GM21576 (cell line): ENCODE results near the gene TMEM94.

Source experiments
- ATAC-seq: cut with Tn5 transposase; IDR thresholded peaks from one replicate; pipeline ENCODE4 v1.9.1; 2021; ENCODE audit warnings: mild to moderate bottlenecking, moderate library complexity; ENCODE audit not compliant: unreplicated experiment

Gene TMEM94

DNA sequence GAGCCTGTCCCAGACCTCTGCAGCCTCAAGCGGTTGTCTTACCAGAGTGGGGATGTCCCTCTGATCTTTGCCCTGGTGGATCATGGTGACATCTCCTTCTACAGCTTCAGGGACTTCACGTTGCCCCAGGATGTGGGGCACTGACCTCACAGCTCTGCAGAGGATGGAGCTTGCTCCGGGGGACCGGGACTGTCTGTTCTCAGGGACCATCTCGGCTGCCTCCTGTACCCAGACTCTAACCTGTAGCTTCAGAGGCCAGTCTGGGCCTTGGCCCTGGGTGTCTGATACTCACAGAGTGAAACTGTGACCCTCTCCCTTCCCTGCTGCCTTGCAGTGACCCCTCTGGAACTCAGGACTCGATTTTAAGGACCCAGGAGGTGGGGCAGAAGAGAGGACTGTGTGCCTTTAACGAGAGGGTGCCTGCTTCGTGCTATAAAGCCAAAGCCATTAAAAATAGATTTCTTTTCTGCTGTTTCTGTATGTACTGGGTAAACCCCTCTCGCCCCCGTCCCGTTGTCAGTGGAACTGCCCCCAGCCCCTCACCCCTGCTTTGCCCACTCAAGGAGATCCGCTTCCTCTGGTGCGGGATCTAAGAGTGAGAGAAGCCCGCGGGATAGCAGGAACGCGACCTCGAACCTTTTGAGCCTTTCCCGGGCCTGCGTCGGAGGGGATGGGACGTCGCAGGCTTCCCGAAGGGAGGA, 68.0 kb downstream of the TMEM94 start:
- no peak for ATAC-seq

DNA sequence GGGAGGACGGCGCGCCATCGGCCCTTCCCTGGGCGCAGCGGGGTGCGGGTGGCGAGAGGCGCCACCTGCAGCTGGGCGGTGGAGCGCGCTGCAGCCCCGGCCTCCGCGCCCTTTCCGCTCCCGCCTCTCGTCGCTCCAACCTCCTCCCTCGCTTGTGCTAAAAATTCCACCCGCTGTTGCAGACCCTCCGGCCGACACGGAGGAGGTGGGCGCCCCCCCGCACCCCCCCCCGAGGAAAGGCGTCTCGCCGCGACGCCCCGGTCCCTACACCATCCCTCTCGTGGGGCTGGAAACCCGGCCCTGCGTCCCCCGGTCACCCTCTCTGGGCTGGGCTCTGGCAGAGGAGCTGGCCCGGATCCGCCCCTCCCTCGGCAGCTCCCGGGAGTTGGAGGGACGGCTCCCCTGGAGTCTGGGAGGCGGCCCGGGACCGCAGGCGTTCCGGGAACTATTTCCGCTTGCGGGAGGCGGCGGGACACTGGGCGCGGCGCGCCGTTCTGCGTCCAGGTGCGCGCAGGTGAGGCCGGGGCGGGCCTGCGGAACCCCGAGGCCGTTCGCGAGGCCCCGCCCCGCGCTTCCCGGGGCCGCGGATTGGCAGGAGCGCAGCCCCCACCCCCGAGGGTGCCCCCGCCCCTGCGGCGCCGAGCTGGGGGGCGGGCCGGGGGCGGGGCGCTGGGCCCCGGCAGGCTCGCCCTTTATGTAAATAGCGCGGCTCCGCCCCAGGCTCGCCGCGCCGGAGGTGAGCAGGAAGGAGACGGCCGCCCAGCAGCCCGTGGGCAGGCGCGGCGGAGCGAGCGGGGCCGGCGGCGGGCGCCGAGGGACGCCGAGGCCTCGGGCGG, 68.8 kb downstream of the TMEM94 start, which contains the start of gene LLGL2:
LLGL2 (plus strand) TSS at position 728 of the 836 bp plus-strand sequence. CDS start 17,730 bp downstream, outside the sequence.
- ATAC-seq = peak; percentile 72

DNA sequence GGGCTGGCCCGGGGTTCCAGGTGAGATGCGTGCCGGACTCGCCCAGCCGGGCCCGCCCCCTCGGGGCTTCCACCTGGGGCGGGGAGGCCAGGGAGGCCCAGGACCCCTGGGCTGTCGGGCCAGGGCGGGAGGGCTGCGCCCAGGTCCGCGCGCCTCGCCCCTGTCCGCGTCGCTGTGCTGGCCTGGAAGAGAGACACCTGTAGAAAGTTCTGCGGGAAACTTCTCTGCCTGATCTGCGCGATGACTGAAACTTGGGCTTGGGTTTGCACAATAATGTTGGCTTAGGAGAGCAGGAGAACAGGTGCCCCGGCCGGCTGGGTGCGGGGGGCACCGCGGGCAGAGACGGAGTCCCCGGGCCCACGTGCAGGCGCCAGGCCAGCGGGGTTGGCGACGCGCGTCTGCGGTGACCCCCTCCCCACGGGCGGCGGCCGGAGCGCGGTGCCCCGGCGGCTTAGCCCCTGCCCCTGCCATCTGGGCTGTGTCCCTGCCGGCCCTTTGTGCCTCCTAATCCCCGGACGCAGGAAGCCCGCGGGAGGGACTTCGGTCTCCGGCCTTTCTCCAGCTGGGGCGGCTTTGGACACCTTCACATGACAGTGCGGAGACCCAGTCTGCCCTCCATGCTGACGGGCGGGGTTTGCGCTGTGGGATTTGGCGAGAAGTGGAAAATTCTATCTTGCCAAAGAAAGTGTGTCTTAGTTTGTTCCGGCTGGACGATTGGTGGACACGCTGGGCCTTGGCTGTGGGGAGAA, 69.5 kb downstream of the TMEM94 start:
- ATAC-seq = no peak

DNA sequence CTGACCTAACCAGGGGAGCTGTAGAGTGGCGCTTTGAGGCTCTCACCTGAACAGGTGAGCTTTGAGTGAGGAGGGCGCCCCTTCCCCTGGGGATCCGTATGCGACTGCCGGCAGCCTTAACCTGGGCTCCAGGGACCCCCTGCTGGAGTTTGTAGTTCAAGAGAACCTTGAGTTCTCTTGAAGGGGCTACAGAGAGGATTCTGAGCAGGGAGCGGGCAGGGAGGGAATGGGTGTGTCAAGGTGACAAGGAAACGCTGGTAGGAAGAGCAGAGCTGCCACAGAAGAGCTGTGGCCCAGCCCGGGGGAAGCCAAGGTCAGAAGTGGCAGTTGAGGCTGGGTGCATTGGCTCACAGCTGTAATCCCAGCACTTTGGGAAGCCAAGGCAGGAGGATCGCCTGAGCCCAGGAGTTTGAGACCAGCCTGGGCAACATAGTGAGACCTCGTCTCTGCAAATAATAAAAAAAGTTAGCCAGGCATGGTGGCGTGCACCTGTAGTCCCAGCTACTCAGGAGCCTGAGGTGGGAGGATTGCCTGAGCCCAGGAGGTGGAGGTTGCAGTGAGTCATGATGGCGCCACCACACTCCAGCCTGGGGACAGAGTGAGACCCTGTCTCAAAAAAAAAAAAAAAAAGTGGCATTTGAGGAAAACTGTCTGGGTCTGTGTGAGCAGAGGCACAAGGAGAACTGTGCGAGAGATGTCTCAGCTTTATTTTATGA, 70.3 kb downstream of the TMEM94 start:
- no peak for ATAC-seq

DNA sequence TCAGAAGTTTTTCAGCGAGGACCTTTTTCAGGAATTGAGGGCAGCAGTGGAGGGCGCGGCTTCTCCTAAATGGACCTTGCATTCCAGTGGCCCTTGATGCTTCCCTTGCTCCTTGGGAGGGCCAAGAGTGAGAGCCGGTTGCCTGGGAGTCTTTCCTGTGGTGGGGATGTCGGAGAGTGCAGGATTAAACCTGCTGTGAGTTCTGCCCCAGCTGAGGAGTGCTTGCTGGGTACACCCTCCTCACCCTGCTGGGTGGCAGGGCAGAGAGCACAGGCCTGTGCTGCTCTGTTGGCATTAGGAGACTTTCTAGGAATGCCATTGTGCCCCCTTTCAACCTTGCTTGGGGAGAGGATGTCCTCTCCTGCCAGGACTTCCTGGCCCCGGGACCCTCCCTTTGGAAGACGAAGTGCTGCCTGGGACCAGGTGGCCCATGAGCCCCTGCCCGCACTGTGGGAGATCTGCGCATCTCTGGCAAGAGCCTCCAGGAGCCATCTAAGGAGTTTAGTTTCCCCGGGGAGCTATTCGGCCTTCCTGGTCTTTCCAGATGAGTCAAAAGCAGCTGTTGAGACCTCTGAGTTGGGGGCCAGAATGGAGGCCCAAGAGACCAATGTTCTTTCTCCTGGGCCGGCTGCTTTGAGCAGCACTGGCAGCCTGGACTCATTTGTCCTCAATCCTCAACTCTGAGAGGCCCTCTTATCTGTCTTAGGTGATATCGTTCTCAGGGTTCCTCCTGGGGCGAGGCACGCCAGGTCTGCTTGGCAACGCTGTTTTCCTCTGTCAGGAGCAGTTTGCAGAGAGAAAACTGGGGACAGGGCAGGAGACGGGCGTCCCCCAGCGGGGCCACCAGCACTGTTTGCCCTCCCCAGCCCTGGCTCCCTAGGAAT, 74.6 kb downstream of the TMEM94 start:
- ATAC-seq = no peak

DNA sequence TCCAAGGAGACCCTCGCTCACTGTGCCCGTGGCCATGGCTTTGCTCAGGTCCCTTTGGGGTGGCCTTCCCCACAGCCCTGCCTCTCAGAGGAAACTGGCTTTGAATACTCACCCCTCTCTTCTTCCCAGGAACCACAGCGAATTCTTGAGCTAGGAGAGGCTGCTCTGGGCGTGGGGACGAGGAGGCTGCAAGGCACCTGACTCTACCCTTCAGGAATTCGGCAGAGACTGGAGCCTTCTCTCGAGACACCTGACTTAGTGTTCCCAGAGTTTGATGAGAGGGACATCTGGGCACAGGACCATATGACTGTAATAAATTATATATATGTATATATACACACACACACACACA, 75.3 kb downstream of the TMEM94 start:
- no peak for ATAC-seq

DNA sequence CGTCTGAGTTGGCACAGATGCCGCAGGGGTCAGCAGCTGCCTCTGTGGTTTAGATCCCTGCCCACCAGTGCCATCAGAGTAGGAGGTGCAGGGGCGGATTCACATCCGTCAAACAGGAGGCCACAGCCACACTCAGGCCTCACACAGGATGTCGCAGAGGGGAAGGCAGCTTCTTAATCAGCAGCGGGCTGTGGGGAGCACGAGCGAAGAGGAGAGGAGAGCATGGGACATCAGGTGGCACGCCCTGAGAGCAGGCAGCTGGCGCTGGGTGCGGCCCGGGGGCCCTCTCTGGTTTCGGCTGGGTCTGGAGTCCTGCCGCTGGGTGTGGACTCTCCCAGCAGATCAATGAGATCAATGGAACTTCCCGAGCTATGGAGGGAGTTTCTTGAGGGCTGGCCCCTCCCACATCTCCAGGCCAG, 78.7 kb downstream of the TMEM94 start:
- ATAC-seq = no peak

DNA sequence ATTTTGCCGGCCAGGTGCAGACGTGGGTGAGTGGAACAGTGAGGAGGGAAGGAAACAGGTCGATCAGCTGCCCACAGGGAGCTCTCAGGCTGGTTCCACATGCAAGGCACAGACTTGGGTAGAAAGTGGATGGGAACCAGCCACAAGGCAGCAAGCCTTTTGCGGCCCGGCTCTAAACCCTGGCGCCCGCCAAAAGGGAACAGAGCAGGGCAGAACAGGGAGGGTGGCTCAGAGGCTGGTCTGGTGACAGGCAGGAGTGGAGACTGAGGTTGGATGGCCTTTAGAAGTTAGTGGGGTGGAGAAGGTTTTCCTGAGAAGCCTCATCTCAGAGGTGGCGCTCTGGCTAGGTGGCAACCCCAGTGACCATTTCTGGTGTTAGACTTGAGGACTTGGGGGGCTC, 79.4 kb downstream of the TMEM94 start:
- ATAC-seq = no peak

DNA sequence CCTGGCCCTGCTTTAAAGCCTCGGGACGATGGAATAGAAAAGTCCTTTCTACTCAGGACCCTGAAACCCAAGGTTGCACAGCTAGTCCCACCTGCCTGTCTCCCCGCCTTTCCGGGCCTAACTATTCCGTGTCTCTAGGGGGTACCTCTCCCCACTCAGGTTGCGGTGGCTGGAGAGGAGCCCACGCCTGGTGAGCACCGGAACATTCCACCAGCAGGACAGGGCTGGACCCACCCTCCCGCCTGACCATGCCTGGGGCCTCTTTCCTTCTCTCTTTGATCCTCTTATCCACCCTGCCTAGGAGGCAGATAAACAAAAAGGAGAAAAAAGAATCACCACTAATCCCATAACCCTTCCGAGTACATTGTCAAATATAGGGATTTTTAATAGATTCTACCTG, 79.9 kb downstream of the TMEM94 start:
- no peak for ATAC-seq

DNA sequence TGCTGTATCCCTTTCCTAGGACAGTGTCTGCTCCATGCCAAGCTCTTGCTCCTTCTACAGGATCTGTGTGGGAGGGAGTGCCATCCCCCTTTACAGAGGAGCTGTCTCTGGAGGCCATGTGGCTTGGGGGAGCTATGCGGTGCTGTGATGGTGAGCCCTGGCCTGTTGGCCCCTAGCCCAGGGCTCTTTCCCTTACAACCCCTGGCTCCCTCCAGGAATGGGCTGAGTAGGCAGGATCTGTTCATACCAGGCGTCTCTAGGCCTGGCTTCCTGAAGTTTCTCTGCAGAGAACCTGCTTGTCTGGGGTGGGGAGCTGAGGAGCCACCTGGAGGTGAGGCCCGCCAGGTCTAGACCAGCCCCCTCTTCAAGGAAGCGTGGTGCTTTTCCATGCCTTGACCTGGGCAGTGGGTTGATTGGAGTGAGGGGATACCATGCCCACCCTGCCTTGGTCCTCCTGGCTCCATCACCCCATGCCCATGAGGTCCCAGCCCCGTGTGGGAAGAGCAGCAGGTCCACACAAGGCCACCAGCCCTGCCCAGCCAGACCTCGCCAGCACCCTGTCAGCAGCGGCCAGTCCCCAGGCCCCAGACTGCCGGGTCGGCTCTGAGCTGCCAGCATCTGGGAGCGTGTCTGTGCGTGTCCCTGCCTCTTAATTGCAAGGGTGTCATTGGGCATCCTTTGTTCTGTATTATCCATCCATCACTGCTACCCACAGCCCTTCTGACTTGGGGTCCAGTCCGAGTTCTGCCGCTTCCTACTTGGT, 83.7 kb downstream of the TMEM94 start:
- no peak for ATAC-seq

DNA sequence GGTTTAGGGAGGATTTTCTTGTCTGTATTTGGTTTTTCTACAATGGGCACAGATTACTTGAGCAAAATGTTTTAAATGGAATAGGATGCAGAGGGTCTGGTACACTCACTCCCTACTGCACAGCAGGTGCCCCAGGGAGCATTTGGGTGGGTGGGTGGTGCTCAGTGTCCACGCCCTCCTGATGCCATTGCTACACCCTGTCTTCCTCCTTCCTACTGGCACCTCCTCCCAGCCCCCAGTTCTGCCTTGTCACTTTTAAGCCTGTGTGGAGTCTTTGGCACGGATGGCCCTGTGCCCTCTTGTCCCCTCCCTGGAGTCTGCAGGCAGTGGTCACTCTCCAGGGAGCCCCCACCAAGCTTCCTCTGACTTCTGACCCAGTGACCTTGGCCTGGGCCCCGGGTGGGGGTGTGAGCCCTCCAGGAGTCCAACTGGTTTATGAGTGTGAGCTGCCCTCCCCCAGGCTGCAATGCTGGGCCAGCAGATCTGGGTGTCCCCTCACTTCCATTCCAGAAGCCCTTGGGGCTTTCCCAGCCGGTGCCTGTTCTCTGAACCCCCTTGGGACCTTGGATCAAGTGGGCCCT, 84.6 kb downstream of the TMEM94 start:
- ATAC-seq = no peak

DNA sequence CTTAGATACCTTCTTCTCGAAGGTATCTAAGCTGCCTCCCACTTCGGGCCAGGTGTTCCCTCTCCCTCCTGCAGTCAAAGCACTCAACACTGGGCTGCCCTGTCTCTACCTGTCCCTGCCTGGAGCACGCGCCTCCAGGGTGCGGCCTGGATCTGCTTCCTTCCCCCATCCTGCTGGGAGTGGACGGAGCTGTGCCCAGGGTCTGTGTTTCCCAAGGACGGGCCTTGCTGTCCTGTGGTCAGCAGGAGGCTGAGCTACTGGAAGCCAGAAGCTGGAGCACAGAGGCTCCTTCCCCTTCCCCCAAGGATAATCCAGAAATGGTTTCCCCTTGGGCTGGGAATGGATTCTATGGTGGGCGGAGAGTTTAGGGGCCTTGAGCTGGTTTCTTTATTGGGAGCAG, 85.8 kb downstream of the TMEM94 start:
- ATAC-seq = no peak

DNA sequence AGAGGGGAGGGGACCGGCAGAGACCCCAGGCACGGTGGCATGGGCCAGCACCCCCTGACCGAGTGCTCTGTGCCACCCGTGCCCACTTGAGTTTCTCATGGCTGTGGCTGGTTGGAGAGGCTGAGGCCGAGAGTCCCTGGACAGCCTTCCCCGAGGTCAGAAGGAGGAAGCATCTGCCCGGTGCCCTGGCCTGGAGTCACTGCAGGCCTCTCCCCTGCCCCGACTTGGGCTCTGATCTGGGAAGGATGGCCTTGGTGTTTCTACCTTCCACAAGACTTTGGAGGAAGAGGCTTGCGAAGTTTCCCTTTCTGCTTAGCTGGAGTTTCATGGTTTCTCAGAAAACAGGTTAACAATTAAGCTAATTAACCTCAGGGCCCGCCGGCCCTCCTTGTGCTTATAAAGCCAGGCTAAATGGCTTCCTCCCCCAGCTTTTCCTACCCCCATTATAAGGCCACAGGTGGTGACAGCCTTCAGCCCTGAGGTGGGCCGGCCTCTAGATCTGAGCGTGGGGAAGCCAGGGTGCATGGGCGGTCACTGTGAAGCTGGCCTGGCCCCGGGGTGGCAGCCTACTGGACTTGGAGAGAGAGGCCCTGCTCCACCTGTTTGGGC, 86.4 kb downstream of the TMEM94 start:
- no peak for ATAC-seq

DNA sequence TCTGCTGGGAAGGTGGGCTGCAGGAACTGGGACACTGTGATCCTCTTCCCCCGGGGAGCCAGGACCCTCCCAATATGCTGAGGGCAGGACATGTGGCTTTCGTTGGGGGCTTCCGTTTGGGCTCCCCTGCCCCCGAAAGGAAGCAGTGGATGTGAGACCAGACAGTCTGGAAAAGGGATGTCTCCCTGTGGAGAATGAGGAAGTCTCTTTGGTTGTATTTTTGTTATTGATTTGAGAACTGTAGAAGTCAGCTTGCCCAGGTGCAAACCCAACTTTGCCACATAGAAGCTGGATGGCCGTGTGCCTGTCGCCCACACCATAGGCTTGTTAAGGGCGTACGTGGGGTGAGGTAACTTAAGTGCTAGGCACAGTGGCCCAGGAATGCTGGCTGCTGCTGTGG, 87.8 kb downstream of the TMEM94 start:
- ATAC-seq = no peak

DNA sequence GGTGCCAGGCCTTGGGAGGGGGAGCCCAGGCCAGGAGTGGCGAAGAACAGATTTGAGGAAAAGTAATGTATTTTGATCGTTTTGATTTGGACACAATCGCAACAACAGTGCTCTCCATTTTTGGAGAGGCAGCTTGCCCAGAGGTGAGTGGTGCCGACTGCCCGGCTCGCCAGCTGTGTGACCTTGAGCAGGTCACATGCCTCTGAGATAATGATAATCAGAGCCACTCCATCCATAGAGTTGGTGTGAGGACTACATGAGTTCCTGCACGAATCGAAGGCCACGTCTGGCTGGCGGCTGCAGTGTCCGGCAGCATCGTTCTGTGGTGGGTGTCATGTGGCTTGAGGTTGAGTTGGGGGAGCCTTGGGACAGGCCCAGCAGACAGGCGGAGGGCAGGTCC, 89.7 kb downstream of the TMEM94 start:
- no peak for ATAC-seq

DNA sequence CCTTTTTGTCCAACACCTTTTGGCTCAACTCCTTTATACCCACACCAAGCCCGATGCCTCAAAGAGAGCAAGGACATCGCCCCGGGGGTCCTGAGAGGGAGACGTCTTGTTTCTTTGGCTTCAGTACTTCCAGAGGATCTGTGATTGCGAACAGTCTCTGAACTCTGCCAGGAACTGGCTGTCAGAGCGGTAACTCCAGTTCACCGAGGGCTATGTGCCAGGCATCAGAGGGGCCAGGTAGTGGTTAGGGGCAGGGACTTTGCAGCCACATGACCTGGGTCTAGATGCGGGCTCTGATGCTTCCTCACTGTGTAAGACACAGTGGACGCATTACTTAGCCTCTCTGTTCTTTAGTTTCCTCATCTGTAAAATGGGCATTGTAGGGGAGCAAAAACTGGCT, 90.7 kb downstream of the TMEM94 start:
- no peak for ATAC-seq

DNA sequence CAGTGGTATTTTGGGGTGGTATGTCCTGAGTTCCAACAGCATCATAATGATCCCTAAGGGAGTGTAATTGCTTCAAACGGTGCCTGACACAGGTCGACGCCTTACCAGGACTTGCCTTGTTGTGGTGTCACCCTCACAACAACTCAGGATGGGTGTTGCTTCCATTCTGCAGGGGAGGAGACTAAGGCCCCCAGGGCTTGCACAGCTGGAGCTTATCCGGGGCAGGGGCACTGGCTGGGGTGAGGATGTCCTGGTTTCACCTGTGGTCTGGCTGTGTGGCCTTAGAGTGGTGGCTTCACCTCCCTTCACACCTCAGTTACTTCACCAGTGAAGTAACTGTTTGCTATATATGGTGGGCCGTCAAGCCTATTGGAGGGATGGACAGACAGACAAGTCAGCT, 92.4 kb downstream of the TMEM94 start:
- ATAC-seq = no peak
